Upper lobe of left lung (tissue), 4 donors: ENCODE results near the gene GON4L.

ENCODE experiments used
- CTCF ChIP-seq, 6 experiments: fragments of 450-650 bp in 4 of 6; fragments of 200-600 bp in 2 of 6; sonication (generic) in 2 of 6; IDR thresholded peaks; one replicate each; pipeline ENCODE4 v1.5.1; 2016 to 2019; ENCODE audit warnings: antibody characterized with exemption in 6 of 6
- POLR2A ChIP-seq, 4 donors: fragments of 450-650 bp; IDR thresholded peaks; one replicate each; pipeline ENCODE4 v1.5.1; 2016 to 2017; ENCODE audit warnings: antibody characterized with exemption in 4 of 4, mild to moderate bottlenecking in 2 of 4
- POLR2AphosphoS5 ChIP-seq, 2 donors: sonication (generic); formaldehyde crosslinking; IDR thresholded peaks; one replicate each; pipeline ENCODE4 v1.5.1; 2017; ENCODE audit warnings: antibody characterized with exemption in 2 of 2

DNA sequence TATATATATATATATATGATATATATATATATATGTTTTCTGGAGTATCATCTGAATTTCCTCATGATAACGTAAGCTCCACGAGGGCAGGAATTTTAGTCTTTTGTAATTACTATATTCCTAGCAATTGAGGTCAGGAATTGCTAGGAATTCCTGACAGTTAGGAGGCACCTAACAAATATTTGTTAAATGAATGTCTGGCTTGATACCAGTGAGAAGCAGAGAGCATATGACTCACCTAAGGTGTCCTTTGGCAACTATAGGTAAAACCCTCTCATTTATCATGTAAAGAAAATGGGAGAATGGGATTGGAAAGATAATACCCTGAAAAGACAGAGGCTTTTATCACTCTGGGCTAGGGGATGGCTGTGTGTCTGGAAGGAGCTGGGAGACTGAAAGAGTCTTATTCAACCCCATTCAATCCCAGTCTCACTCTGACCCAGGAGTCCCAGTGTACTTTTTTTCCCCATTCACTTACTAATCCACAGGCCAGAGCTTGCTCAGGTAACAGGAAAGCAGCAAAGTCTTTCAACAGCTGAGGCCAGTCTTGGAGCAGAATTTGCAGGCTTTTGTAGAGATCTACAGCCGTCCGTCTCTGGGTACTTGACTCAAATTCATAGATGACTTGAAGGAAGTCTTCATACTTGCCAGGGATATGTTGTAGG, 96.9 kb downstream of the GON4L start:
- TF ChIP-seq CTCF (IDR thresholded peaks at IDR 0.05), result no peak
- no peak for TF ChIP-seq POLR2AphosphoS5 (IDR thresholded peaks at IDR 0.05)
- TF ChIP-seq POLR2A (IDR thresholded peaks at IDR 0.05), result no peak
